ENCODE data around the gene CD38.
"Not testable (repeated sequence)": the region's sequence is repeated elsewhere in the genome, so short reads cannot be mapped to it uniquely, and the experiment has no call there.

The CD38 gene

GRCh38 chr4:15778289-15779241, at the start of gene CD38:
TSS of gene CD38 (plus strand) at chr4:15778328. CDS start at chr4:15778415, 87 bp downstream.
- DNase-seq (ENCODE audit: low spot score): no peak

GRCh38 chr4:15729910-15730533, 48.1 kb upstream of the CD38 start:
- peak; percentile 74 for DNase-seq (ENCODE audit: low spot score)

DNA sequence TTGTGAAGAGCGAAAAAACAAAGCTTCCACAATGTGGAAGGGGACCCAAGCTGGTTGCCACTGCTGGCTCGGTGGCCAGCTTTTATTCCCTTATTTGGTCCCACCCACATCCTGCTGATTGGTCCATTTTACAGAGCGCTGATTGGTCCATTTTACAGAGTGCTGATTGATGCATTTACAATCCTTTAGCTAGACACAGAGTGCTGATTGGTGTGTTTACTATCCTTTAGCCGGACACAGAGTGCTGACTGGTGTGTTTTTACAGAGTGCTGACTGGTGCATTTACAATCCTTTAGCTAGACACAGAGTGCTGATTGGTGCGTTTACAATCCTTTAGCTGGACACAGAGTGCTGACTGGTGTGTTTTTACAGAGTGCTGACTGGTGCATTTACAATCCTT, 45.1 kb upstream of the CD38 start:
- DNase-seq (ENCODE audit: low spot score): not testable (repeated sequence)

DNA sequence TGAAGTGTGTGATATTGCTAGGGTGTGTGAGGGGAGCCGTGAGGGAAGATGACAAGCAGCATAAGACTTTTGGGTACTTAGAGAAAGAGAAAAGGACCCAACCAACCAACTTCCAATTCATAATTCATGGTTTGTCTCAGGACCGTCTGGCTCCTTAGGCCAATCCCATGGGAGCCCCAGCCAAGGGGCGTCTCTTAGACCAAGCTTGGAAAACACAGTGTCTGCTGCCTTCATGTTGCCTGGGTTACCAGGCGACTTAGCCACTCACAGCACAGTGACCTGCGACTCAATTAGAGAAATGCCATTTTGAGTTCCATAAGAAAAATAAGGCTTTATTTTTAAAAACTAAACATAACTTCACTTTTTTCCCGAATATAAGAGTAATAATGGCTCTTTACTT, 42.6 kb upstream of the CD38 start:
- no peak for DNase-seq (ENCODE audit: low spot score)

DNA sequence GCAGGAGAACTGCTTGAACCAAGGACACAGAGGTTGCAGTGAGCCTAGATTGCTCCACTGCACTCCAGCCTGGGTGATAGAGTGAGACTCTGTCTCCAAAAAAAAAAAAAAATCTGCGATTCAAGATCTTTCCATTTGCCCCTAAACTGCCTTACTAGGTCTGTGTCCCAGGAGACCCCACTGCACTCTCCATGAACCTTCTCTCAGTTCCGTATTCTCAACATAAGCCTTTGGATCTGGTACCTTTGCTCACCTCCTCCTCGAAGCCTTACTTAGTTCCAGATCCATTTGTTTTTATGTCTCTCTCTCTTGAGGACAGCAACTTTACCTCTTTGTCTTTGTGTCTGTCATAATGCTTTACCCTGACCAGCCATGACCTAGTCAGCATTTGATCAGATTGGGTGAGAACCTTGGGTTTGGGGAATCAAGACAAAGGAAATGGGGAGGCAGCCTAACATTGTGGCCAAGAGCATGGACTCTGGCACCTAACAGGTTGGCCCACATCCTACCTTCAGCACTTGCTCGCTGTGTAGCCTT, 41.5 kb upstream of the CD38 start:
- DNase-seq (ENCODE audit: low spot score): no peak

DNA sequence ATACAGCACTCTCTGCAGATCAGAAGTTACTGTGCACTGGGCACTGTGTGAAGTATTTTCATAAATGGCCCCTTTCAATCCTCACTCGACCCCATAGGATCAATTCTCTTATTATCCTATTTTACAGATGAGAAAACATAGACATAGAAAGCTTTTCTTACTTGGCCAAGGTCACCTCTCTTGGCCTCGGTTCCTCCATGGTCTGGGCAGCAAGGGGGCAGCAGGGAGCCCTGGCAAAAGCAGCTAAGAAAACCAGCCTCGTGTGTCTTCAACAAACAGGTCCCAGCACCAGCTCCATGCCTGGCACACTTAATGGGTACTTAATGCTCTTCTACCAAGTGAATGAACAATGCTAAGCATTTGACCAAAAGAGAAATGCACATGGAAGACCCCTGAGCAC, 40.9 kb upstream of the CD38 start:
- no peak for DNase-seq (ENCODE audit: low spot score)

DNA sequence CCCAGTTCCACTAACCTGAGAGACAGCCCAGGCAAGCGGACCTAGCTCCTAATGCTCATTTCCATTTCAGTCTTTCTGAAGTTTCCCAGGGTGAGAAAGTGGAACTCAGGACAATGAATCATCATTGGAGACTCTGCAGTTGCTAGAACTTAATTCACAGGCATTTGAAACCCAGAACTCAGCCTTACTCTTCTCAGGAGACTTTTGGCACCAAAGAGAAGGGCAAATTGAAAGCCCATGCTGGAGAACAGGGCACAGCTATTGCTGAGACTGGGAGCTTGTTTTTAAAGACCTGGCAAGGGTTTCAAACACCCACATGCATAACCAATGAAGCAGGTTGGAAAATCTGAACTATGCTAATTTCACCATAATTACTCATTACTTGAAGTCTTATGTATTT, 39.3 kb upstream of the CD38 start:
- peak; percentile 46 for DNase-seq (ENCODE audit: low spot score)

DNA sequence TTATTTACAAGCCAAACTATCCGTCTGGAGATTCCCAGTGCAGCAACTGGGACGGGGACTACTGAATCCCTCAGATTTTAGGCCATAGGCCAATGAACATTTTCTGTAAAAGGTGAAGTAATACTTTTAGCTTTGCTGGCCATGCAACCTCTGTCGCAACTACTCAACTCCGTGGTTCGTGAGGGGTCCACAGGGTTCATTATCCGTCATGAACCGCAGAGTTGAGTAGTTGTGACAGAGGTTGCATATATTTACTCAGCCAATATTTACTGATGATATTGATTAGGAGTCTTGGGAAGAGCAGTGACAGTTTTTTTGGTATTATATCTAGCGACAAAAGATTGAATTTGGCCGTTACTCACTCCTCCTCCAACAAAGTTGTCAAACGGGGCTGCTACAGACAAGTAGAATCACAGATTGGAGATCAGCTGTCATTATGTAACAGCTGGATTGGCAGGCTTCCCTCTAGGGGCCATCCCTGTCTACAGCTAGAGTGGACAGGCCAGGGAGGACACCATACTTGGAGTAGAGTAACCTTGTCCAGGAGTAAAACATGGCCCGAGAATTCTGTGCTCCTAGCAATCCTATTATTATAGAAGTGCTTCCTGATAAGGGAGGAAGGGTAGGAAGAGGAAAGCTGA, 37.2 kb upstream of the CD38 start:
- no peak for DNase-seq (ENCODE audit: low spot score)

GRCh38 chr4:15742083-15742582, 36.0 kb upstream of the CD38 start:
- DNase-seq (ENCODE audit: low spot score): no peak

- DNase-seq (ENCODE audit: low spot score): no peak
Observed at GRCh38 chr4:15742637-15743036, 35.5 kb upstream of the CD38 start.

DNA sequence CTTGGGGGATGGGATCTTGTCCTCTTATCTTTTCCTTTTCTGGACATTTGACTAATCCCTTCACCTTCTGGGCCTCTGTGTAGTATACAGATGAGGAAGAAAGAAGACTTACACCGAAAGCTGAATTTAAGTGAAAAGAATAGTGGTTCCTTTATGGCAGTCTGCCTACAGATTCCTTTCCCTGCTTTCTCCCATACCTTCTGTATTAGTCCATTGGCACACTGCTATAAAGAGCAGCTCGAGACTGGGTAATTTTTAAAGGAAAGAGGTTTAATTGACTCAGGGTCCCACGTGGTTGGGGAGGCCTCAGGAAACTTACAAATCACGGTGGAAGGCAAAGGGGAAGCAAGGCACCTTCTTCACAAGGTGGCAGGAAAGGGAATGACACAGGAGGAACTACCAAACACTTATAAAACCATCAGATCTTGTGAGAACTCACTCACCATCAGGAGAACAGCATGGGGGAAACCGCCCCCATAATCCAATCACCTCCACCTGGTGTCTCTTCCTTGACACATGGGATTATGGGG, 34.0 kb upstream of the CD38 start:
- DNase-seq (ENCODE audit: low spot score): no peak

DNA sequence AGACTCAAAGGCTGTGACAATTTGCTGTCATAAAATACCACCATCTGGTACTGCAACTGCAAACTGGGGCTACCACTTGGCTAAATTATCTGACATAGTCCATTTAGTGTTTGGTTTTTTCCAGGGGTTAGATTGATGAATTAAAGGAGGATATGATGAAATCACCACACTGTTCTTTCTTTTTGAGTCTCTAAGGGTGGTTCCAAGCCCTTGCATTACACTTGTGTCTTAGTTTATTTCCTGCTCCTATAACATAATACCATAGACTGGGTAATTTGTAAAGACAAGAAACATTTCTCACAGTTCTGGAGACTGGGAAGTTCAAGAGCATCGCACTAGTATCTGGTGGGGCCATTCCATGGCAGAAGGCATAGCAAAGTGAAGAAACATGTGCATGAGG, 32.0 kb upstream of the CD38 start:
- no peak for DNase-seq (ENCODE audit: low spot score)

DNA sequence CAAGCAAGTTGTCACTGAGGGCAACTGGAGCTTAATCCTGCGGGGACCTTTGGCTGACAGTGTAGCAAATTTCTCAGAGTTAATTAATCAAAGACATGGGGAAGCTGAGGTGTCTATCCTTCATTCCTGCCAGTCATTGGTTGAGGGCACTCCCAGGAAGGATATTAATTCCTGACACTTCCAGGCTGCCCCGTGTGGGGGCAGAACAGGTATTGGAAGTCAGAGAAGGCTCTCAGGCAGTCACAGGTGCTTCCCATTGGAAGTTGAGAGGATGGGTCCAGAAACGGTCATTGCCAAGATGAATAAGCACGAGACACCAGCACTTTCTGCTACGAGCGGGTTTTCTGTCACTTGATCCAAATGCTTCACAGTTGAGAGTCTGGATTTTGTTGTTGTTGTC, 29.1 kb upstream of the CD38 start:
- no peak for DNase-seq (ENCODE audit: low spot score)

DNA sequence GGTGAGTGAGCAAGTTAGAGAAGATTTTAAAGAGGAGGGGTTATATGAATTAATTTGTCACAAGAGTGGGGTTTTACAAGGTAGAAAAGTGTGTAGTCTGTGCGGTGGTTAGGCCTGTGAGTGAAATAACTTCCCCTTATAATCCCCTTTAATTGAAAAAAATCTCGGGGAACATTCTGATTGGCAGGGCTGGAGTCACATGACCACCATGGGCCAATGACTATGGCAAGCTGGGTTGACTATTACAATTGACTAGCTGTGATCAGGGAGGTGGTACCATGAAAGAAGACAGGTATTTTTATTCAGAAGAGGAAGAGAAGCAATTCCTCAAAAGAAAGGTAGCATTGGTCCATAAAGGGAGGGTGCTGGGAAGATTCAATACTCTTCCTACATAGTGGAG, 27.0 kb upstream of the CD38 start:
- DNase-seq (ENCODE audit: low spot score): no peak

DNA sequence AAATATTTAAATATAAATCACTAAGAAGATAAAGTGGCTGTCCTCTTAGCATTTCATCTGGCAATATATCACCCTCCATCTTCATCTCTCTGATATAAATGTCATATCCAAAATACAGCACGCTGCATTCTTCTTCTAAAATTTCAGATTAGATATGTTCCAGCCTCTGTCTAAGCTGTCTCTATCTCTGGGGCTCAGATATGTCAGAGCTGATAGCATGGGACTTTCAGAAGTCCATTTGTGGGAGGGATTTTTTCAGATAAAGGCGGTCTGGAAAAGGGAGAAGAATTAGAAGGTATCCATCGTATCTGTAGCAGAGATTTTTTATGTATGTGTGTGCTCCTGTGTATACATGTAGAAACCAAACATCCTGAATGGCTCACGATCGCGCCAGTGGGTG, 25.0 kb upstream of the CD38 start:
- DNase-seq (ENCODE audit: low spot score): no peak

GRCh38 chr4:15753786-15754185, 24.3 kb upstream of the CD38 start:
- DNase-seq (ENCODE audit: low spot score): no peak

DNA sequence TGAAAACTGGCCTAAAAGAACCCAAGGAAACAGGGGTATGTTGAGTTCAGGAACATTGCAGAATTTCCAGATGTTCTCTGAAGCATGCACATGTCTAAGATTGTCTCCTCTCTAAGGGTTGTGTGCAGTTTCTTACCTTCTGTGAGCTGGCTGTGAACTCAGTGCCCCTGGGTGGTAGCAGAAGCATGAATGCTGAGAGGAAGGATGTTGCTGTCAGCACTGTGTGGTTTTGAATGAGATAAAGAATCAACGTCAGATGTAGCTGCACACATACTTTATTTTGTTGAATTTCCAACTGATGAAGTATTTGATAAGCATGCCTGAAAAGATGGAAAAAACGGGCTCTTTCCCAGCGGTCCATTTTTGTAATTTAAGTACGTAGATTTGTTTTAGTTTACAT, 23.8 kb upstream of the CD38 start:
- no peak for DNase-seq (ENCODE audit: low spot score)

DNA sequence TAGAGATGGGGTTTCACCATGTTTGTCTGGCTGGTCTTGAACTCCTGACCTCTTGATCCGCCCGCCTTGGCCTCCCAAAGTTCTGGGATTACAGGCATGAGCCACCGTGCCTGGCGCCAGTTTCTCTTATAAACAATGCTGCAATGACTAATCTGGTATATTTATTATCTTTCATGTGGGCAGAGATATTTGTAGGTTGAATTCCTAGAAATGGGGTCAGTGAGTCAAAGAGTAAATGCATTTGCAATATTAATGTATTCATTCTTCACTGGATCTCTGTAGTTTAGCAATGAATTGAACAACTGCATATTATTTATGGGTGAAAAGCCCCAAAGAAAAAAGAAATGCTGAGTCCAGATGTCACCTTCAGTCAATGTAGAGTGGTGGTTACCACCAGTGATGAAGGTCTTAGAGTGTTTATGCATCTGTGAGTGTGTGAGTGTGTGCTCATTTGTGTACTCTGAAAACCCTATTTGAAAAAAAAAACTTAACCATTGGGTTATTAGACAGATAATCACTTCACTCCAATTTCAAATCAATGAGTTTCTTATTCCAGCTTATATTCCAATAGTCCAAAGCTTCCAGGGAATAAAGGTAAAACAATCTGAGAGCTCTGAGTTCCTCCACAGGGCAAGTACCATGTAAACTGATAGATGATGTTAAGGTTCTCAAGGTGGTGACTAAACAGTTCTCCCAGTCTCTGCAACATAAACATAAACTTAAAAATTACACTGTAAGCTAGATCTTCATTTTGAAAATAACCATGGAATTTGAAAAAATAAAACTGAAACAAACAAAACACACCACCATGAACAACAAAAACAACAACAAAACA, 22.6 kb upstream of the CD38 start:
- no peak for DNase-seq (ENCODE audit: low spot score)

DNA sequence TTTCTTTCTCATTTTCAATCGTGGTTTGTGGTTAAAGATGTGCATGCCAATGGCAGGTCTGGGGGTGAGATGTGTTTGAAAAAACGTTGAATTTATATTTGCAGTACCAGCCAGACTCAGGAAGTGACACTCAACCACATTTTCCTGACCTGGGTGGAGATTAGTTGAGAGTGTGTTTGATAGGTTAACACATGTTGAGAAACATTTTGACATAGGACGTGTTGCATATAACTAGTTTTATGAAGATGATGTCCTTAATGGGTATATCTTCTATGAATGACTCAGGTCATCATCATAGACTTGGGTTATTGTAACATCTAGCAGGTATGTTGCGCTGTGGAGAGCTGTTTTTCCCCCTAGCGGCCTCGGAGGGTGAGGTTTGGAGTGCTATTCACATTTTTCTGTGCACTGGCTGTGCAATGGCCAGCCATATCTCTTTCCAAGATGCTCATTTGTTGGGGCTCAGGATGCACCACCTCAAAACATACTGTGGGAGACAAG, 21.7 kb upstream of the CD38 start:
- DNase-seq (ENCODE audit: low spot score): no peak

DNA sequence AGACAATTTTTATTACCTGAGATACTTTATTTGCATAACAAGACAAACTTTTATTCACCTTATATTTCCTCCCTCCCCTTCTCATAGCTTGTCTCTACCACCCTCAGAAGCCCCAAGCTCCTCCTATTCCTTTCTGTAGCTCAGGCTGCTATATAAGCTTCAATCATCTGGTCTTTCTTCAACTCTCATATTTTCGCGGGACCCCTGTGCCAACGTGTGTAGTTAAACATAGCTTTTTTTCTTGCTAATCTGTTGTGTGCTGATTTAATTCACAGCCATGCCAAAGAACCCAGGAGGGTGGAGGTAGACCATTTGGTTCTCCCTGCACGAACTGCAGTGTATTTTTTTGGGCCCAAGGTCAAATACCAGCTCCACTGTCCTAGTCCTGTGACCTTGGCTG, 21.1 kb upstream of the CD38 start:
- DNase-seq (ENCODE audit: low spot score): no peak

GRCh38 chr4:15758294-15758693, 19.8 kb upstream of the CD38 start:
- no peak for DNase-seq (ENCODE audit: low spot score)
